ENCODE results near the gene CHST11. TPM values are rescaled to one million over a fixed set of nuclear protein-coding genes. Genes with fewer than 3 reads are reported as not detected.

Gene CHST11
- total RNA-seq, 1 experiment from 2014 or later: 6.7 TPM

DNA sequence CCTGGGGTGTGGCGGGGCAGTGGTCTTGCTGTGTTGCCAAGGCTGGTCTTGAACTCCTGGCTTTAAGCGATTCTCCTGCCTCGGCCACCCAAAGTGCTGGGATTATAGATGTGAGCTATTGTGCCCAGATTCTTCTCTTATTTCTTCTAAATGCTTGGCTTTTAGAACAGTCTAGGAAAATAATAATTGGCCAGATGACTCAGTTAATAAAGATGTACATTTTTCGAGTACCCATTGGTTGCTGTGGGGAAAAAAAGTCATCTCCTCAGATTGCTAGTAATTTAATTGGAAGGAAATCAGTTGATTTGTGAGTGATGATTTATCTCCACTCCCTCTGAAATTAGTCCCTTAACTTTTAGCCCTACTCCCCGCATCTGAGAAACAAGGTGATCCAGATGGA, 45.5 kb downstream of the CHST11 start:
- Histone ChIP-seq H3K9ac (ENCODE audit: extremely low read depth, insufficient read length, low read length) (no peak overlapping the region), H3K79me2 (ENCODE audit: insufficient read depth, low read length) (no peaks in the 10 kb centered on the region), H3K18ac (ENCODE audit: insufficient read length, low read depth, low read length) (no peak overlapping the region), H3K4ac (ENCODE audit: low read depth, low read length) (no peak overlapping the region), H2BK20ac (ENCODE audit: low read depth, low read length, poor library complexity, severe bottlenecking) (no peak overlapping the region), H3K4me1 (ENCODE audit: insufficient read depth, low read length) (0 out of 2 replicates have a peak, but pooled peaks cover 3% of the 10 kb centered on the region), H4K8ac (replicated peaks; ENCODE audit: insufficient read length, low read depth, low read length) (no peak overlapping the region), H2BK12ac (ENCODE audit: insufficient read length, low read depth, low read length) (no peak overlapping the region), H4K91ac (ENCODE audit: insufficient read length, low read depth, low read length) (no peak overlapping the region), H3K14ac (ENCODE audit: insufficient read depth, low read length) (no peak overlapping the region), H3K27me3 (ENCODE audit: insufficient read depth, low read length) (no peaks in the 10 kb centered on the region), H3K56ac (ENCODE audit: insufficient read length, low read depth, low read length) (no peak overlapping the region), H3K27ac (ENCODE audit: insufficient read length, low read depth, low read length) (no peak overlapping the region), H2BK15ac (ENCODE audit: low read depth, low read length) (no peak overlapping the region), H3K23me2 (ENCODE audit: insufficient read length, low read depth, low read length, poor library complexity, severe bottlenecking) (no peaks in the 10 kb centered on the region), H4K5ac (ENCODE audit: insufficient read length, low read depth, low read length) (no peak overlapping the region), H3K79me1 (ENCODE audit: insufficient read depth, low read depth, low read length, poor library complexity, severe bottlenecking) (no peaks in the 10 kb centered on the region), H3K4me2 (ENCODE audit: insufficient read depth, insufficient read length, low read length) (no peak overlapping the region), H2AK5ac (ENCODE audit: insufficient read length, low read length) (no peak overlapping the region), H2AFZ (ENCODE audit: low read length) (no peak overlapping the region), H3K23ac (ENCODE audit: insufficient read length, low read depth, low read length) (no peak overlapping the region), H2BK5ac (ENCODE audit: insufficient read length, low read length) (no peak overlapping the region), H2BK120ac (ENCODE audit: low read depth, low read length, poor library complexity, severe bottlenecking) (no peak overlapping the region), H3K9me3 (ENCODE audit: control insufficient read depth, low read depth, low read length) (no peaks in the 10 kb centered on the region), H3T11ph (ENCODE audit: low read length) (no peak overlapping the region), H4K20me1 (ENCODE audit: control insufficient read depth, insufficient read depth, insufficient read length) (no peaks in the 10 kb centered on the region)
- Mint-ChIP-seq H3K27me3 (ENCODE audit: low read depth) (no peaks in the 10 kb centered on the region; the same call in 1 of the 2 replicates), H3K4me1 (peaks cover 42 to 60% of the 10 kb centered on the region in 2 experiments), H3K27ac (no peak overlapping the region), H3K9me3 (no peaks in the 10 kb centered on the region), H3K4me3 (no peak overlapping the region), H3K36me3 (ENCODE audit: insufficient read depth in 1 of 3, low read depth in 3 of 3) (no peaks in the 10 kb centered on the region)
- TF ChIP-seq, protein P1, sequence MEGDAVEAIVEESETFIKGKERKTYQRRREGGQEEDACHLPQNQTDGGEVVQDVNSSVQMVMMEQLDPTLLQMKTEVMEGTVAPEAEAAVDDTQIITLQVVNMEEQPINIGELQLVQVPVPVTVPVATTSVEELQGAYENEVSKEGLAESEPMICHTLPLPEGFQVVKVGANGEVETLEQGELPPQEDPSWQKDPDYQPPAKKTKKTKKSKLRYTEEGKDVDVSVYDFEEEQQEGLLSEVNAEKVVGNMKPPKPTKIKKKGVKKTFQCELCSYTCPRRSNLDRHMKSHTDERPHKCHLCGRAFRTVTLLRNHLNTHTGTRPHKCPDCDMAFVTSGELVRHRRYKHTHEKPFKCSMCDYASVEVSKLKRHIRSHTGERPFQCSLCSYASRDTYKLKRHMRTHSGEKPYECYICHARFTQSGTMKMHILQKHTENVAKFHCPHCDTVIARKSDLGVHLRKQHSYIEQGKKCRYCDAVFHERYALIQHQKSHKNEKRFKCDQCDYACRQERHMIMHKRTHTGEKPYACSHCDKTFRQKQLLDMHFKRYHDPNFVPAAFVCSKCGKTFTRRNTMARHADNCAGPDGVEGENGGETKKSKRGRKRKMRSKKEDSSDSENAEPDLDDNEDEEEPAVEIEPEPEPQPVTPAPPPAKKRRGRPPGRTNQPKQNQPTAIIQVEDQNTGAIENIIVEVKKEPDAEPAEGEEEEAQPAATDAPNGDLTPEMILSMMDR (conservative IDR thresholded peaks at IDR 0.05): no peak
- DNase-seq: no peak
- WGBS (ENCODE audit: extremely low coverage, insufficient read length, low lambda C conversion rate): no CpG with 5 or more reads among the region's 5 CpGs
